ENCODE results near the gene SRCAP. TPM values are rescaled to one million over a fixed set of nuclear protein-coding genes. Genes with fewer than 3 reads are reported as not detected.

Gene SRCAP
- total RNA-seq, 2 donors from 2014 or later: 22.5 to 25.0 TPM

DNA sequence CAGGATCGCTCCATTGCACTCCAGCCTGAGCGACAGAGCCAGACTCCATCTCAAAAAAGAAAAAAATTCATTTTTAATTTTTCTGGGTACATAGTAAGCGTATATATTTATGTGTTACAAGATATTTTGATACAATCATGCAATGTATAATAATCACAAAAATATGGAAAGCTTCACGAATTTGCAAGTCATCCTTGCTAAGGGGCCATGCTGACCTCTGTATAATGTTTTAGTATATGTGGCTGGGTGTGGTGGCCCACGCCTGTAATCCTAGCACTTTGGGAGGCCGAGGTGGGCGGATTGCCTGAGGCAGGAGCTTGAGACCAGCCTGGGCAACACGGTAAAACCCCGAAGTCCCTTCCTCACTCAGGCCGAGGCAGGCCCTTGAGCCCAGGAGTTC, 23.8 kb upstream of the SRCAP start:
- Histone ChIP-seq H3K27ac (no peak overlapping the region), H3K9me3 (no peaks in the 10 kb centered on the region), H3K4me3 (no peak overlapping the region), H3K27me3 (no peaks in the 10 kb centered on the region), H3K4me1 (no peaks in the 10 kb centered on the region), H3K36me3 (peaks cover 8% of the 10 kb centered on the region)
- TF ChIP-seq, protein P1, sequence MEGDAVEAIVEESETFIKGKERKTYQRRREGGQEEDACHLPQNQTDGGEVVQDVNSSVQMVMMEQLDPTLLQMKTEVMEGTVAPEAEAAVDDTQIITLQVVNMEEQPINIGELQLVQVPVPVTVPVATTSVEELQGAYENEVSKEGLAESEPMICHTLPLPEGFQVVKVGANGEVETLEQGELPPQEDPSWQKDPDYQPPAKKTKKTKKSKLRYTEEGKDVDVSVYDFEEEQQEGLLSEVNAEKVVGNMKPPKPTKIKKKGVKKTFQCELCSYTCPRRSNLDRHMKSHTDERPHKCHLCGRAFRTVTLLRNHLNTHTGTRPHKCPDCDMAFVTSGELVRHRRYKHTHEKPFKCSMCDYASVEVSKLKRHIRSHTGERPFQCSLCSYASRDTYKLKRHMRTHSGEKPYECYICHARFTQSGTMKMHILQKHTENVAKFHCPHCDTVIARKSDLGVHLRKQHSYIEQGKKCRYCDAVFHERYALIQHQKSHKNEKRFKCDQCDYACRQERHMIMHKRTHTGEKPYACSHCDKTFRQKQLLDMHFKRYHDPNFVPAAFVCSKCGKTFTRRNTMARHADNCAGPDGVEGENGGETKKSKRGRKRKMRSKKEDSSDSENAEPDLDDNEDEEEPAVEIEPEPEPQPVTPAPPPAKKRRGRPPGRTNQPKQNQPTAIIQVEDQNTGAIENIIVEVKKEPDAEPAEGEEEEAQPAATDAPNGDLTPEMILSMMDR (IDR thresholded peaks at IDR 0.05): no peak
- no peak for DNase-seq (ENCODE audit: low spot score)

DNA sequence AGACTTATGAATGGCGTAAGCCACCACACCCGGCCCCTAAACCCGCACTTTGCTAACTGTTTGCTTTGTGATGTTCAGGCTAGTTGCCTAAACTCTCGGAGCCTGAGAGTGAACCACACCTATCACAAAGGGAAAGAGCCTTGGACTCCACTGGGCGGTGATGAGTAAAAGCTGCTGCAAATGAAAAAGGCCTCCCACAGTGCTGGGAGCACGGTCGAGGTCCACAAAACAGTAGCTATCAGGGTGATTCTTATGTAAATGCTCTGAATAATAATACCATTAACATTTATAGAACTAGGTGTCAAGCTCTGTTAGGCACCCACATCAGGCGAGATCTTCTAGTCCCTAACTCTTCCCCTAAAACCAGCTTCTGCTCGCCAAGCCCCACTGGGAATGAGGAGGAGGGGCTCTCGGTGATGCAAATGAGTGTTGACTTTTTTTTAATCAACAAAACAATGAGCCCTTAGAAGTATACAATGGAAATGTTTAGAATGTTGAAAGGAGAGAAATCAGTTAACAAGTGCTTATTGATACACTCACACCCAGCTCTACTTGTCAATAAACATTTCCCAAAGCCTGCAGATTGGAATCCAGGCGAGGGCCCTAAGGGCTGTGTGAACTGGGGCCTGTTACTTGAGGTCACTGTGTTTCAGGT, 20.9 kb upstream of the SRCAP start:
- no peak for DNase-seq (ENCODE audit: low spot score)
- no peaks in the 10 kb centered on the region for H3K36me3 ChIP-seq
- H3K27ac ChIP-seq: no peak overlapping the region
- TF ChIP-seq, protein P1 (IDR thresholded peaks at IDR 0.05): no peak
- no peaks in the 10 kb centered on the region for H3K9me3 ChIP-seq
- H3K4me3 ChIP-seq: no peak overlapping the region
- no peaks in the 10 kb centered on the region for H3K4me1 ChIP-seq
- H3K27me3 ChIP-seq: no peaks in the 10 kb centered on the region

DNA sequence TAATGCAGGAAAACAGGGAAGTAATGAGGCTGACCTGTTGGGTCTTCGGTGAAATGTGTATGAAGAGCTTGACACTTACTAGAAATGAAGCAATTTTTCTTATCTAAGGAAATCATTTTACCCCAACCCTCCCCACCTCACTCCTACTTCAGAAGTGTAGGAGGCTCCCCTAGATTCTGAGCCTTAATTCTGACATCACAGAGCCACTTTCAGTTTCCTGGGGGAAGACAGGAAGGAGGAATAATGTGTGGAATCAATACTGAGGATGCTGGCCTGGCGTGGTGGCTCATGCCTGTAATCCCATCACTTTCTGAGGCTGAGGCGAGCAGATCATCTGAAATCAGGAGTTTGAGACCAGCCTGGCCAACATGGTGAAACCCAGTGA, 20.4 kb upstream of the SRCAP start:
- TF ChIP-seq, protein P1 (IDR thresholded peaks at IDR 0.05): no peak
- Histone ChIP-seq H3K27ac (no peak overlapping the region), H3K36me3 (no peaks in the 10 kb centered on the region), H3K9me3 (no peaks in the 10 kb centered on the region), H3K27me3 (no peaks in the 10 kb centered on the region), H3K4me1 (no peaks in the 10 kb centered on the region), H3K4me3 (no peak overlapping the region)
- no peak for DNase-seq (ENCODE audit: low spot score)

DNA sequence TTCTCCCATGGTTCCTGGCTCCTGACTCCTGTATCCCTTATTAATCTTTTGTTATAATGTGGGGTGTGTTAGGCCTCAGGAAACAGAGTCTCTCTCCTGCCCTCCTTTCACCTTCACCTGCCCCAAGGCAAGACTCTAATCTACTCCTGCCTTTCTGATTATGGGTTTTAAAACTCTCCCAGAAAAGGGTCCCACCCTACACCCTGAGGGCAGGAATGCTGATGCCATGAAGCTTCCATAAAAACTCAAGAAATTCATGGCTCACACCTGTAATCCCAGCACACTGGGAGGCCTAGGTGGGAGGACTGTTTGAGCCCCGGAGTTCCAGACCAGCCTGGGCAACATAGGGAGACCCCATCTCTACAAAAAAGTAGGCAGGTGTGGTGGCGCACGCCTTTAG, 18.6 kb upstream of the SRCAP start:
- DNase-seq (ENCODE audit: low spot score): no peak
- Histone ChIP-seq H3K9me3 (no peaks in the 10 kb centered on the region), H3K27ac (no peak overlapping the region), H3K36me3 (no peaks in the 10 kb centered on the region), H3K4me1 (no peaks in the 10 kb centered on the region), H3K4me3 (no peak overlapping the region), H3K27me3 (no peaks in the 10 kb centered on the region)
- TF ChIP-seq, protein P1 (IDR thresholded peaks at IDR 0.05): no peak

DNA sequence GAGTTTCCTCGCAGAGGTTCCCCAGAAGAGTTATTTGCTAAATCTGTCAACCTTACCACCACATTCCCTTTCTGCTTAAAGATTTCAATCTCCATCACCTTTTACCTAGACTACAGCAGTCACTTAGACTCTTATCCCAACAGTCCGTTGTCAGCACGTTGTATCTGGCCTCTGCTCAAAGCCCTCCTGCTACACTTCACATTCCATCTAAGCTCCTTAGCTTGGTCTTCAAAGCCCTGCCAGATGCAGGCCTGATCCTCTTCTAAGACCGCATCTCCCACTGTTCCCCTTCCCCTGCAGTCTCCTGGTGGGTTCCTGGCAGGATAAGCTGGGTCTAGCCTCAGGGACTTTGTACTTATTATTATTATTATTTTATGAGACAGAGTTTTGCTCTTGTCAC, 10.3 kb upstream of the SRCAP start:
- H3K9me3 ChIP-seq: no peaks in the 10 kb centered on the region
- no peaks in the 10 kb centered on the region for H3K27me3 ChIP-seq
- TF ChIP-seq, protein P1 (IDR thresholded peaks at IDR 0.05): no peak
- no peaks in the 10 kb centered on the region for H3K36me3 ChIP-seq
- no peak overlapping the region for H3K27ac ChIP-seq
- no peak overlapping the region for H3K4me3 ChIP-seq
- no peak for DNase-seq (ENCODE audit: low spot score)
- no peaks in the 10 kb centered on the region for H3K4me1 ChIP-seq

DNA sequence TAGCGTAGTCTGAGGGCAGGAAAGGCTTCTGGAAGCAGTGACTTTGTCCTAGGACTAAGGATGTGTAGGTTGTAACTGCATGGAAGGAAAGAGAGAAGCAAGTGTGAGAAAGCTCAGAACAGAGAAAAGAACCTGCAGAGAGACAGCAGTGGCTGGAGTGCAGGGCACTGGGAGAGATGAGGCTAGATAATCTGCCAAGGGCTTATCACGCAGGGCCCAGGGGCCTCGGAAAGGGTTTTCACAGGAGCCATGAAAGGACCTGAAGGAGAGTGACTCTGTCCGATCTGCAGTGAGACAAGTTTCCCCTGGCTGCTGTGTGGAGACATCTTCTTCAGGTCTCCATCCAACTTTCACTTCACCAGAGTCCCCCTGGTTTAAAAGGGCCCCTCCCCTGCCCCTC, 7.1 kb upstream of the SRCAP start:
- DNase-seq (ENCODE audit: low spot score): no peak
- no peaks in the 10 kb centered on the region for H3K36me3 ChIP-seq
- H3K27me3 ChIP-seq: no peaks in the 10 kb centered on the region

More for the DNA sequence above, 7.1 kb upstream of the SRCAP start:
- TF ChIP-seq, protein P1 (IDR thresholded peaks at IDR 0.05): no peak
- Histone ChIP-seq H3K27ac (no peak overlapping the region), H3K9me3 (no peaks in the 10 kb centered on the region), H3K4me3 (no peak overlapping the region), H3K4me1 (no peaks in the 10 kb centered on the region)

Measured in right atrium auricular region (tissue), 2 donors.